H1 (cell line): Measurements from ENCODE around the gene SUSD6. TPM values are rescaled to one million over a fixed set of nuclear protein-coding genes. Genes with fewer than 3 reads are reported as not detected.

ENCODE experiments used
- ATF3 ChIP-seq: IDR thresholded peaks from 2 replicates; pipeline ENCODE4 v1.6.1; 2011; ENCODE audit warnings: low read depth, mild to moderate bottlenecking, low read length; ENCODE audit not compliant: insufficient read depth
- CREB1 ChIP-seq: IDR thresholded peaks from 2 replicates; pipeline ENCODE4 v1.6.1; 2012; ENCODE audit warnings: inconsistent platforms
- E2F6 ChIP-seq: IDR thresholded peaks from 2 replicates; pipeline ENCODE4 v1.6.1; 2012; ENCODE audit warnings: inconsistent platforms
- GTF2F1 ChIP-seq: IDR thresholded peaks from 2 replicates; pipeline ENCODE4 v1.6.1; 2012; ENCODE audit warnings: low read depth, low read length, improper control_type of control experiment, borderline replicate concordance
- NANOG ChIP-seq: IDR thresholded peaks from 2 replicates; pipeline ENCODE4 v1.6.1; 2011; ENCODE audit warnings: low read length, low read depth, mild to moderate bottlenecking, inconsistent platforms; ENCODE audit not compliant: insufficient read depth, poor library complexity, severe bottlenecking
- TAF1 ChIP-seq: IDR thresholded peaks from 2 replicates; pipeline ENCODE4 v1.6.1; 2011; ENCODE audit warnings: mild to moderate bottlenecking, low read depth, low read length
- polyA plus RNA-seq, 7 experiments: library from polyadenylated mRNA; depleted of rRNA in 3 of 7; stranded (reverse) in 5 of 7; unstranded in 2 of 7; fragments of >200 nt in 5 of 7; fragments of 200-250 nt in 2 of 7; gene quantifications; 1 replicate in 5 of 7; 2 replicates in 1 of 7; 4 replicates in 1 of 7; pipeline versions ENCODE4 v1.2.1 to v1.2.3, GENCODE V29; 2011 to 2013; ENCODE audit warnings: missing spikeins in 2 of 7, mixed read lengths in 2 of 7
- total RNA-seq: library from RNA; stranded (reverse); fragmentation: NEBNext Ultra II Directional; extraction: Animal tissue kit (Norgen Biotek cat#: 25700); gene quantifications from 2 replicates; pipeline ENCODE4 v1.2.1, GENCODE V29; 2021

SUSD6 gene
- total and polyA plus RNA-seq, 2 of the 8 experiments (the other 6 are each of a cell fraction or from before 2014, with no cell fraction given) = 3.0 to 3.8 TPM

- TF ChIP-seq ATF3 (no peak), GTF2F1 (no peak), TAF1 (no peak), NANOG (no peak), CREB1 (no peak), E2F6 (no peak)
These were observed 56.5 kb downstream of the SUSD6 start (continued) for GRCh38 chr14:69667938-69668335.
